ENCODE results near the gene TRIM29. TPM values are rescaled to one million over a fixed set of nuclear protein-coding genes. Genes with fewer than 3 reads are reported as not detected.

TRIM29 gene
- total RNA-seq, 1 donor from 2014 or later = not detected

DNA sequence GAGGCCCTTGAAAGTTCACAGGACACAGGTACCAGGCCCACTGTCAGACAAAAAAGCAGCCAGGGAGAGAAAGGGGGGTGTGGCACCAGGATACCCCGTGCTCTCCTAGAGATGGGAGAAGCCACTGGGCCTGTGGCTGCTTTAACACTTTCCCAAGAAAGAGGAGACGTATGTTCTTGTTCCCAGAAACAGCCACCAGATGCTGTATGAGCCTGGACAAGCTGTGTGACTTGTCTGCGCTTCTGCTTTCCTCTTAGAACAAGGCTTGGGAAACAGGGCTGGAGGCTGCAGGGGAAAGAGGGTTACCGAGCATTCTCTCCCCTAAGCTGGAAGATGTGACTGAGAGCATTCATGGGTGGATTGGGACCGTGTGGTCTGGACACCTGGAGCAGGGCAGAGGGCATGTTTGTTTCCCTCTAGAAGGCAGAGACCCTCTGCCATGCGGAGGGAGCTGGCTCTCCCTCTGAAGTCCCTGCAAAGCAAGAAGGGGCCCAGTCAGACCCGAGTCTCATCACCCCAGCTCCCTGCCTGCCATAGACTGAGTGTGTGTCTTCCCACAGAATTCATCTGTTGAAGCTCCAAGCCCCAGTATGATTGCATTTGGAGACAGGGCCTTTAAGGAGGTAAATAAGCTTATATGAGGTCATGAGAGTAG, 74.1 kb downstream of the TRIM29 start:
- TF ChIP-seq, protein P1, sequence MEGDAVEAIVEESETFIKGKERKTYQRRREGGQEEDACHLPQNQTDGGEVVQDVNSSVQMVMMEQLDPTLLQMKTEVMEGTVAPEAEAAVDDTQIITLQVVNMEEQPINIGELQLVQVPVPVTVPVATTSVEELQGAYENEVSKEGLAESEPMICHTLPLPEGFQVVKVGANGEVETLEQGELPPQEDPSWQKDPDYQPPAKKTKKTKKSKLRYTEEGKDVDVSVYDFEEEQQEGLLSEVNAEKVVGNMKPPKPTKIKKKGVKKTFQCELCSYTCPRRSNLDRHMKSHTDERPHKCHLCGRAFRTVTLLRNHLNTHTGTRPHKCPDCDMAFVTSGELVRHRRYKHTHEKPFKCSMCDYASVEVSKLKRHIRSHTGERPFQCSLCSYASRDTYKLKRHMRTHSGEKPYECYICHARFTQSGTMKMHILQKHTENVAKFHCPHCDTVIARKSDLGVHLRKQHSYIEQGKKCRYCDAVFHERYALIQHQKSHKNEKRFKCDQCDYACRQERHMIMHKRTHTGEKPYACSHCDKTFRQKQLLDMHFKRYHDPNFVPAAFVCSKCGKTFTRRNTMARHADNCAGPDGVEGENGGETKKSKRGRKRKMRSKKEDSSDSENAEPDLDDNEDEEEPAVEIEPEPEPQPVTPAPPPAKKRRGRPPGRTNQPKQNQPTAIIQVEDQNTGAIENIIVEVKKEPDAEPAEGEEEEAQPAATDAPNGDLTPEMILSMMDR (IDR thresholded peaks at IDR 0.05) = no peak
- Mint-ChIP-seq H3K4me1 (ENCODE audit: unreplicated experiment) (no peaks in the 10 kb centered on the region), H3K4me3 (ENCODE audit: unreplicated experiment) (no peak overlapping the region), H3K27me3 (ENCODE audit: unreplicated experiment) (peaks cover 15% of the 10 kb centered on the region), H3K36me3 (ENCODE audit: unreplicated experiment) (no peaks in the 10 kb centered on the region), H3K9me3 (ENCODE audit: unreplicated experiment) (no peaks in the 10 kb centered on the region), H3K27ac (ENCODE audit: unreplicated experiment) (no peak overlapping the region)
- peak; percentile 68 for DNase-seq (ENCODE audit: extremely low spot score, unreplicated experiment)

DNA sequence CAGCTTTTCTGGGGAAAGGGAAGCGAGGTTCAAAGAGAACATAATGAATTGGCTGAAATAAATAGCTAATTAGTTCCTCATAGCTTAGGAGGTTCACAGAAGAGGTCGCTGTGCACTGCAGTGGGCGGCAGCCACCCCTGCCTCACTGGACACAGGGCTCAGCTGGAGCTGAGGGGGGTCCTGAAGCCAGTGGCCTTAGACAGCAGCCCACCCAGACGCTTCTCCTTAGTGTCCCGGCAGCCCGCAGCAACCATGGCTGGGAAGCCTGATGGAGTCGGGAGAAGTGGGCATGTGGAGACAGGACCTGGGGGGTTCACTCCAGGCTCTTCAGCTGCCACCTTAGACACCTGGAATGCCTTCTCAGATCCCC, 75.4 kb downstream of the TRIM29 start:
- TF ChIP-seq, protein P1 (IDR thresholded peaks at IDR 0.05) = no peak
- peak; percentile 73 for DNase-seq (ENCODE audit: extremely low spot score, unreplicated experiment)
- Mint-ChIP-seq H3K36me3 (ENCODE audit: unreplicated experiment) (no peaks in the 10 kb centered on the region), H3K27ac (ENCODE audit: unreplicated experiment) (no peak overlapping the region), H3K4me1 (ENCODE audit: unreplicated experiment) (no peaks in the 10 kb centered on the region), H3K4me3 (ENCODE audit: unreplicated experiment) (no peak overlapping the region), H3K9me3 (ENCODE audit: unreplicated experiment) (no peaks in the 10 kb centered on the region), H3K27me3 (ENCODE audit: unreplicated experiment) (peaks cover 9% of the 10 kb centered on the region)

GRCh38 chr11:120061761-120062560, 76.0 kb downstream of the TRIM29 start:
- TF ChIP-seq, protein P1 (IDR thresholded peaks at IDR 0.05) = no peak
- no peaks in the 10 kb centered on the region for H3K4me1 Mint-ChIP-seq (ENCODE audit: unreplicated experiment)
- H3K36me3 Mint-ChIP-seq (ENCODE audit: unreplicated experiment) = no peaks in the 10 kb centered on the region
- peak; percentile 82 for DNase-seq (ENCODE audit: extremely low spot score, unreplicated experiment)
- H3K9me3 Mint-ChIP-seq (ENCODE audit: unreplicated experiment) = no peaks in the 10 kb centered on the region
- H3K27me3 Mint-ChIP-seq (ENCODE audit: unreplicated experiment) = peaks cover 12% of the 10 kb centered on the region
- no peak overlapping the region for H3K4me3 Mint-ChIP-seq (ENCODE audit: unreplicated experiment)
- no peak overlapping the region for H3K27ac Mint-ChIP-seq (ENCODE audit: unreplicated experiment)

Other genes with a start within 250 kb of the TRIM29 start
- gene OAF, start 72.9 kb upstream of the TRIM29 start, total RNA-seq = 10.2 and 12.3 TPM in 2 replicates
- gene POU2F3, start 102.0 kb upstream of the TRIM29 start, total RNA-seq = not detected in 2 replicates
- 10.9 and 11.6 TPM in 2 replicates for gene TLCD5, start 187.2 kb upstream of the TRIM29 start, total RNA-seq
- gene ARHGEF12, start 198.3 kb upstream of the TRIM29 start, total RNA-seq = 114 and 118 TPM in 2 replicates

Data from osteocyte (in vitro differentiated cells).